Aorta (tissue), 5 donors: ENCODE data around the gene PPIP5K2. TPM values are rescaled to one million over a fixed set of nuclear protein-coding genes. Genes with fewer than 3 reads are reported as not detected.
"Not testable (repeated sequence)": the region's sequence is repeated elsewhere in the genome, so short reads cannot be mapped to it uniquely, and the experiment has no call there.

Experiments used
- ATAC-seq: fragments of 200-7000 bp; cut with Tn5 transposase; one replicate; pipeline ENCODE4 v1.9.1; 2022; ENCODE audit warnings: moderate library complexity; ENCODE audit not compliant: low FRiP score
- DNase-seq, 2 donors: peaks; one replicate each; pipeline ENCODE4 v3.0.0-alpha.2; 2020
- H3K27ac ChIP-seq, 2 donors: one replicate each; pipeline ENCODE4 v1.5.1; 2013; ENCODE audit warnings: low read length in 2 of 2, mild to moderate bottlenecking in 2 of 2, moderate library complexity in 2 of 2, control low read depth in 1 of 2, inconsistent platforms in 1 of 2, low read depth in 1 of 2
- H3K27me3 ChIP-seq, 2 donors: one replicate each; pipeline ENCODE4 v1.6.1; 2013; ENCODE audit warnings: control low read depth in 1 of 2, low read length in 1 of 2, mild to moderate bottlenecking in 1 of 2, moderate library complexity in 1 of 2; ENCODE audit not compliant: insufficient read depth in 2 of 2, control insufficient read depth in 1 of 2
- H3K36me3 ChIP-seq, 2 donors: one replicate each; pipeline ENCODE4 v1.6.1; 2013; ENCODE audit warnings: control low read depth in 1 of 2, low read length in 1 of 2, mild to moderate bottlenecking in 1 of 2; ENCODE audit not compliant: insufficient read depth in 2 of 2, control insufficient read depth in 1 of 2
- H3K4me1 ChIP-seq, 2 donors: one replicate each; pipeline ENCODE4 v1.6.1; 2013; ENCODE audit warnings: low read length in 2 of 2, control low read depth in 1 of 2, mild to moderate bottlenecking in 1 of 2, moderate library complexity in 1 of 2; ENCODE audit not compliant: insufficient read depth in 2 of 2, control insufficient read depth in 1 of 2
- H3K4me3 ChIP-seq, 2 donors: one replicate each; pipeline ENCODE4 v1.5.1; 2013; ENCODE audit warnings: low read length in 2 of 2, control low read depth in 1 of 2, mild to moderate bottlenecking in 1 of 2
- H3K9me3 ChIP-seq: one replicate; pipeline ENCODE4 v1.6.1; 2013; ENCODE audit warnings: mild to moderate bottlenecking, low read length; ENCODE audit not compliant: control insufficient read depth
- WGBS, 2 donors: extraction: QIAGEN DNeasy Blood & Tissue Kit; methylation state at CpG; one replicate each; pipeline ENCODE4 v1.1.7; 2013; 5-methylcytosine and 5-hydroxymethylcytosine counted together
- intact Hi-C, 2 donors: fragments of 100-400 bp; cut with DNase I; formaldehyde crosslinking; loops; one replicate each; pipeline versions ENCODE4 v1.14.2 to v1.15.0; 2022
- polyA plus RNA-seq, 2 donors: library from polyadenylated mRNA; stranded (reverse); fragments of 200-250 nt; gene quantifications; one replicate each; pipeline ENCODE4 v1.2.3, GENCODE V29; 2013
- total RNA-seq, 2 donors: library from RNA; stranded (reverse); fragmentation: NEBNext Ultra II Directional; extraction: Animal tissue kit (Norgen Biotek cat#: 25700); gene quantifications; one replicate each; pipeline ENCODE4 v1.2.1, GENCODE V29; 2021
- donor health status: healthy with polysubstance abuse.
- donor health status: Bipolar disorder and iron deficiency.
- donor health status: DM: no; HTN: no; CAD: no.
- donor health status: DM: no; HTN: no; CAD: no.
- donor health status: DM: yes; HTN: yes; CAD: no.

The PPIP5K2 gene
- total and polyA plus RNA-seq, 4 donors: 17.9 to 79.4 (median 61.3) TPM

GRCh38 chr5:103151156-103151555 lies 31.1 kb downstream of the PPIP5K2 start:
- H3K36me3 ChIP-seq: no peaks in the 10 kb centered on the region
- no peak for DNase-seq

GRCh38 chr5:103166706-103167105 lies 46.6 kb downstream of the PPIP5K2 start:
- intact Hi-C loops: no loop called here
- no peaks in the 10 kb centered on the region for H3K4me1 ChIP-seq
- no peak overlapping the region for H3K4me3 ChIP-seq
- ATAC-seq (no peak), DNase-seq (no peak)
- no peak overlapping the region for H3K27ac ChIP-seq
- no peaks in the 10 kb centered on the region for H3K27me3 ChIP-seq
- H3K9me3 ChIP-seq: no peaks in the 10 kb centered on the region
- H3K36me3 ChIP-seq: peaks cover 0 to 3% of the 10 kb centered on the region in 2 donors

More at GRCh38 chr5:103151156-103151555, 31.1 kb downstream of the PPIP5K2 start:
- Histone ChIP-seq H3K9me3 (no peaks in the 10 kb centered on the region), H3K27me3 (no peaks in the 10 kb centered on the region), H3K4me3 (no peak overlapping the region), H3K27ac (no peak overlapping the region), H3K4me1 (no peaks in the 10 kb centered on the region)
- 94 to 100% methylated on average over 1 of the region's 1 CpG for WGBS, 2 donors
- no peak for ATAC-seq
- intact Hi-C loops: no loop called here

GRCh38 chr5:103174147-103174546 lies 54.0 kb downstream of the PPIP5K2 start:
- Histone ChIP-seq H3K27me3 (no peaks in the 10 kb centered on the region), H3K4me1 (no peaks in the 10 kb centered on the region), H3K9me3 (no peaks in the 10 kb centered on the region), H3K27ac (no peak overlapping the region), H3K4me3 (no peak overlapping the region), H3K36me3 (peaks cover 0 to 4% of the 10 kb centered on the region in 2 donors)
- intact Hi-C loops: no loop called here
- WGBS, 2 donors: 97 to 100% methylated on average over 1 of the region's 1 CpG
- DNase-seq (no peak), ATAC-seq (no peak)

GRCh38 chr5:103177543-103177942 lies 57.4 kb downstream of the PPIP5K2 start:
- H3K27me3 ChIP-seq: no peaks in the 10 kb centered on the region
- H3K27ac ChIP-seq: no peak overlapping the region
- no peak for DNase-seq
- H3K9me3 ChIP-seq: no peaks in the 10 kb centered on the region
- peaks cover 0 to 4% of the 10 kb centered on the region in 2 donors for H3K36me3 ChIP-seq
- intact Hi-C loops: no loop called here
- no peaks in the 10 kb centered on the region for H3K4me1 ChIP-seq
- H3K4me3 ChIP-seq: no peak overlapping the region
- 80 to 82% methylated on average over 4 of the region's 4 CpGs for WGBS, 2 donors
- no peak for ATAC-seq

GRCh38 chr5:103178167-103178566 lies 58.1 kb downstream of the PPIP5K2 start:
- intact Hi-C loops: no loop called here
- Histone ChIP-seq H3K27me3 (no peaks in the 10 kb centered on the region), H3K27ac (no peak overlapping the region), H3K4me1 (no peaks in the 10 kb centered on the region), H3K4me3 (no peak overlapping the region), H3K36me3 (peaks cover 0 to 4% of the 10 kb centered on the region in 2 donors), H3K9me3 (no peaks in the 10 kb centered on the region)
- 69 to 76% methylated on average over 2 of the region's 2 CpGs for WGBS, 2 donors
- DNase-seq (no peak), ATAC-seq (no peak)

GRCh38 chr5:103186152-103186551 lies 66.1 kb downstream of the PPIP5K2 start:
- H3K36me3 ChIP-seq: peaks cover 3 to 4% of the 10 kb centered on the region in 2 donors
- no peak overlapping the region for H3K27ac ChIP-seq
- H3K4me1 ChIP-seq: no peaks in the 10 kb centered on the region
- no peak for DNase-seq
- H3K9me3 ChIP-seq: no peaks in the 10 kb centered on the region
- 95 to 97% methylated on average over 8 of the region's 8 CpGs for WGBS, 2 donors
- no peak for ATAC-seq
- H3K4me3 ChIP-seq: no peak overlapping the region
- intact Hi-C loops: no loop called here
- H3K27me3 ChIP-seq: no peaks in the 10 kb centered on the region

GRCh38 chr5:103188436-103188835 lies 68.3 kb downstream of the PPIP5K2 start:
- H3K27me3 ChIP-seq: no peaks in the 10 kb centered on the region
- WGBS, 2 donors: 66 to 70% methylated on average over 1 of the region's 1 CpG

GRCh38 chr5:103203226-103203625 lies 83.1 kb downstream of the PPIP5K2 start:
- H3K36me3 ChIP-seq: peaks cover 0 to 4% of the 10 kb centered on the region in 2 donors
- no peak for ATAC-seq
- no peaks in the 10 kb centered on the region for H3K4me1 ChIP-seq
- no peaks in the 10 kb centered on the region for H3K27me3 ChIP-seq
- H3K4me3 ChIP-seq: no peak overlapping the region
- intact Hi-C loops: no loop called here
- no peak overlapping the region for H3K27ac ChIP-seq
- H3K9me3 ChIP-seq: no peaks in the 10 kb centered on the region
- no peak for DNase-seq

More at GRCh38 chr5:103188436-103188835, 68.3 kb downstream of the PPIP5K2 start:
- Histone ChIP-seq H3K36me3 (peaks cover 3 to 4% of the 10 kb centered on the region in 2 donors), H3K4me3 (no peak overlapping the region), H3K4me1 (no peaks in the 10 kb centered on the region), H3K27ac (no peak overlapping the region), H3K9me3 (no peaks in the 10 kb centered on the region)
- intact Hi-C loops: no loop called here
- DNase-seq: no peak
- ATAC-seq: no peak

- H3K9me3 ChIP-seq, intact Hi-C loops, DNase-seq, H3K27me3 ChIP-seq, H3K36me3 ChIP-seq, ATAC-seq, H3K4me1 ChIP-seq, H3K27ac ChIP-seq, H3K4me3 ChIP-seq: not testable (repeated sequence)
- WGBS, 2 donors: 97% methylated on average over 3 of the region's 3 CpGs
Measured at GRCh38 chr5:103204990-103205389, 84.9 kb downstream of the PPIP5K2 start.
